Neural progenitor cell (in vitro differentiated cells): ENCODE measurements around the gene IQCE. TPM values are rescaled to one million over a fixed set of nuclear protein-coding genes. Genes with fewer than 3 reads are reported as not detected.
A peak's percentile ranks its signal among the peaks of the same experiment; 100 is the strongest.

ENCODE experiments used
- DNase-seq: peaks from one replicate; pipeline ENCODE4 v3.0.0-alpha.2; 2016; ENCODE audit warnings: low spot score
- H2AFZ ChIP-seq: fragments of 200-600 bp; sonication (generic); replicated peaks from 2 replicates; pipeline ENCODE4 v1.6.1; 2016; ENCODE audit warnings: antibody characterized with exemption
- H3F3A ChIP-seq: fragments of 200-600 bp; sonication (generic); 2 replicates; pipeline ENCODE4 v1.6.1; 2016; ENCODE audit warnings: antibody characterized with exemption, low read depth
- H3K27ac ChIP-seq: fragments of 200-600 bp; sonication (generic); 2 replicates; pipeline ENCODE4 v1.5.1; 2016; ENCODE audit warnings: mild to moderate bottlenecking
- H3K27me3 ChIP-seq: fragments of 200-600 bp; sonication (generic); 2 replicates; pipeline ENCODE4 v1.6.1; 2016; ENCODE audit warnings: mild to moderate bottlenecking, moderate library complexity
- H3K36me3 ChIP-seq: fragments of 200-600 bp; sonication (generic); 2 replicates; pipeline ENCODE4 v1.5.1; 2016
- H3K4me1 ChIP-seq: fragments of 200-600 bp; sonication (generic); 2 replicates; pipeline ENCODE4 v1.6.1; 2016; ENCODE audit warnings: mixed run types
- H3K4me2 ChIP-seq: fragments of 200-600 bp; sonication (generic); 2 replicates; pipeline ENCODE4 v1.6.1; 2016
- H3K4me3 ChIP-seq: fragments of 200-600 bp; sonication (generic); 2 replicates; pipeline ENCODE4 v1.5.1; 2016
- H3K79me2 ChIP-seq: fragments of 200-600 bp; sonication (generic); 2 replicates; pipeline ENCODE4 v1.6.1; 2016; ENCODE audit warnings: low read depth
- H3K9ac ChIP-seq: fragments of 200-600 bp; sonication (generic); 2 replicates; pipeline ENCODE4 v1.6.1; 2016
- H3K9me3 ChIP-seq: fragments of 200-600 bp; sonication (generic); 2 replicates; pipeline ENCODE4 v1.5.1; 2016; ENCODE audit warnings: low read depth
- H4K20me1 ChIP-seq: fragments of 200-600 bp; sonication (generic); 2 replicates; pipeline ENCODE4 v1.6.1; 2016; ENCODE audit warnings: low read depth
- H3K27ac Mint-ChIP-seq: 3 replicates; pipeline ENCODE4 v1.8.0; 2021; ENCODE audit warnings: mixed read lengths
- H3K27me3 Mint-ChIP-seq: 2 replicates; pipeline ENCODE4 v1.8.0; 2022; ENCODE audit warnings: low read depth, mild to moderate bottlenecking, inconsistent platforms, moderate library complexity, mixed read lengths; ENCODE audit not compliant: insufficient read depth
- H3K36me3 Mint-ChIP-seq: 3 replicates; pipeline ENCODE4 v1.8.0; 2021; ENCODE audit warnings: mixed read lengths
- H3K4me1 Mint-ChIP-seq: 3 replicates; pipeline ENCODE4 v1.8.0; 2021; ENCODE audit warnings: mixed read lengths
- H3K4me3 Mint-ChIP-seq: 3 replicates; pipeline ENCODE4 v1.8.0; 2021; ENCODE audit warnings: mild to moderate bottlenecking, moderate library complexity, mixed read lengths
- H3K9me3 Mint-ChIP-seq: 3 replicates; pipeline ENCODE4 v1.8.0; 2020; ENCODE audit warnings: mixed read lengths
- EZH2 ChIP-seq: fragments of 200-600 bp; sonication (generic); IDR thresholded peaks from 2 replicates; pipeline ENCODE4 v1.6.1; 2017; ENCODE audit warnings: antibody characterized with exemption, mild to moderate bottlenecking, moderate library complexity
- EZH2phosphoT487 ChIP-seq: fragments of 200-600 bp; sonication (generic); IDR thresholded peaks from 2 replicates; pipeline ENCODE4 v1.6.1; 2017; ENCODE audit warnings: antibody characterized with exemption
- total RNA-seq: library from RNA; depleted of rRNA; stranded (reverse); fragments of >200 nt; gene quantifications from 2 replicates; pipeline ENCODE4 v1.2.3, GENCODE V29; 2015; ENCODE audit warnings: low replicate concordance
- TF ChIP-seq, protein P1 (sequence below): fragments of 200-600 bp; sonication (generic); IDR thresholded peaks from 2 replicates; pipeline ENCODE4 v1.5.1; 2017; ENCODE audit warnings: antibody characterized with exemption, mild to moderate bottlenecking

Gene IQCE
- total RNA-seq, 1 donor from 2014 or later = 4.6 TPM

- no peak overlapping the region for H3K4me2 ChIP-seq
- no peak overlapping the region for H3K27ac Mint-ChIP-seq
- no peaks in the 10 kb centered on the region for H3K9me3 Mint-ChIP-seq
- peaks cover 20% of the 10 kb centered on the region for H3K79me2 ChIP-seq
- H3K9ac ChIP-seq = no peak overlapping the region
- H2AFZ ChIP-seq = no peak overlapping the region
- H4K20me1 ChIP-seq = peaks cover 32% of the 10 kb centered on the region
- TF ChIP-seq, protein P1, sequence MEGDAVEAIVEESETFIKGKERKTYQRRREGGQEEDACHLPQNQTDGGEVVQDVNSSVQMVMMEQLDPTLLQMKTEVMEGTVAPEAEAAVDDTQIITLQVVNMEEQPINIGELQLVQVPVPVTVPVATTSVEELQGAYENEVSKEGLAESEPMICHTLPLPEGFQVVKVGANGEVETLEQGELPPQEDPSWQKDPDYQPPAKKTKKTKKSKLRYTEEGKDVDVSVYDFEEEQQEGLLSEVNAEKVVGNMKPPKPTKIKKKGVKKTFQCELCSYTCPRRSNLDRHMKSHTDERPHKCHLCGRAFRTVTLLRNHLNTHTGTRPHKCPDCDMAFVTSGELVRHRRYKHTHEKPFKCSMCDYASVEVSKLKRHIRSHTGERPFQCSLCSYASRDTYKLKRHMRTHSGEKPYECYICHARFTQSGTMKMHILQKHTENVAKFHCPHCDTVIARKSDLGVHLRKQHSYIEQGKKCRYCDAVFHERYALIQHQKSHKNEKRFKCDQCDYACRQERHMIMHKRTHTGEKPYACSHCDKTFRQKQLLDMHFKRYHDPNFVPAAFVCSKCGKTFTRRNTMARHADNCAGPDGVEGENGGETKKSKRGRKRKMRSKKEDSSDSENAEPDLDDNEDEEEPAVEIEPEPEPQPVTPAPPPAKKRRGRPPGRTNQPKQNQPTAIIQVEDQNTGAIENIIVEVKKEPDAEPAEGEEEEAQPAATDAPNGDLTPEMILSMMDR = no peak
- TF ChIP-seq EZH2phosphoT487 (no peak), EZH2 (no peak)
- no peak overlapping the region for H3K4me3 ChIP-seq
- H3K36me3 ChIP-seq = no peaks in the 10 kb centered on the region
- peaks cover 17% of the 10 kb centered on the region for H3K4me1 Mint-ChIP-seq
- H3K4me1 ChIP-seq = peaks cover 9% of the 10 kb centered on the region
- DNase-seq = no peak
- no peaks in the 10 kb centered on the region for H3K9me3 ChIP-seq
- H3K4me3 Mint-ChIP-seq = no peak overlapping the region
- peaks cover 6% of the 10 kb centered on the region for H3K36me3 Mint-ChIP-seq
- H3K27me3 Mint-ChIP-seq = peaks cover 2% of the 10 kb centered on the region
- H3K27me3 ChIP-seq = no peaks in the 10 kb centered on the region
- no peaks in the 10 kb centered on the region for H3F3A ChIP-seq
- no peak overlapping the region for H3K27ac ChIP-seq
Observed at GRCh38 chr7:2649139-2649838, 90.5 kb downstream of the IQCE start.

DNA sequence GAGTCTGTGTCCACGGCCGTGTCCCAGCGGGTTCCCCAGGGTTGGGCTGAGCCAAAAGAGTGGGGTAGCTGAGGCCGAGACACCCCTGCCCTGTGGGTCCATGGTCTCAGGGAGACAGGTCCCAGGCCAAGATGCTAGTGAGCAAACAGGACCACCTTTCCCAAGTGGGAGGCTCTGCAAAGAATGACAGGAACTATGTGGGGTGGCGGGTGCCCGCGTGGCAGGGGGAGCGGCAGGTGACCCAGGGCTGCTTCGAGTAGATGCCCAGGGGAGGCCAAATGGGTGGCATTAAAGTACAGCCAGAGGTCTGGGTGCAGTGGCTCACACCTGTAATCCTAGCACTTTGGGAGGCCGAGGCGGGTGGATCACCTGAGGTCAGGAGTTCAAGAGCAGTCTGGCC is 91.2 kb downstream of the IQCE start:
- no peak overlapping the region for H3K4me2 ChIP-seq
- H3K27ac ChIP-seq = no peak overlapping the region
- H3K4me1 ChIP-seq = peaks cover 5% of the 10 kb centered on the region
- no peak overlapping the region for H2AFZ ChIP-seq
- TF ChIP-seq, protein P1 = no peak
- TF ChIP-seq EZH2 (no peak), EZH2phosphoT487 (no peak)
- DNase-seq = no peak
- peaks cover 14% of the 10 kb centered on the region for H3K79me2 ChIP-seq
- Mint-ChIP-seq H3K4me1 (peaks cover 10% of the 10 kb centered on the region), H3K27me3 (peaks cover 2% of the 10 kb centered on the region), H3K9me3 (no peaks in the 10 kb centered on the region), H3K27ac (no peak overlapping the region), H3K36me3 (peaks cover 6% of the 10 kb centered on the region), H3K4me3 (no peak overlapping the region)
- H3K4me3 ChIP-seq = no peak overlapping the region
- peaks cover 25% of the 10 kb centered on the region for H4K20me1 ChIP-seq
- no peak overlapping the region for H3K9ac ChIP-seq
- H3K9me3 ChIP-seq = no peaks in the 10 kb centered on the region
- H3F3A ChIP-seq = no peaks in the 10 kb centered on the region
- H3K36me3 ChIP-seq = no peaks in the 10 kb centered on the region
- no peaks in the 10 kb centered on the region for H3K27me3 ChIP-seq

GRCh38 chr7:2650451-2650850 is 91.7 kb downstream of the IQCE start:
- Mint-ChIP-seq H3K27me3 (peaks cover 2% of the 10 kb centered on the region), H3K9me3 (no peaks in the 10 kb centered on the region), H3K4me1 (peaks cover 5% of the 10 kb centered on the region), H3K27ac (peak overlapping the region; percentile 69), H3K4me3 (no peak overlapping the region), H3K36me3 (peaks cover 6% of the 10 kb centered on the region)
- Histone ChIP-seq H3K36me3 (no peaks in the 10 kb centered on the region), H3K27ac (no peak overlapping the region), H3K4me1 (peaks cover under 1% of the 10 kb centered on the region), H3K4me2 (no peak overlapping the region), H3K4me3 (no peak overlapping the region), H3F3A (no peaks in the 10 kb centered on the region), H2AFZ (no peak overlapping the region), H3K9me3 (no peaks in the 10 kb centered on the region), H3K79me2 (peaks cover 10% of the 10 kb centered on the region), H4K20me1 (peaks cover 21% of the 10 kb centered on the region), H3K9ac (no peak overlapping the region), H3K27me3 (no peaks in the 10 kb centered on the region)
- no peak for DNase-seq
- TF ChIP-seq EZH2phosphoT487 (no peak), EZH2 (no peak)
- TF ChIP-seq, protein P1 = no peak
